Progenitor cell of endocrine pancreas (in vitro differentiated cells): ENCODE results near the gene NFIC. TPM values are rescaled to one million over a fixed set of nuclear protein-coding genes. Genes with fewer than 3 reads are reported as not detected.

Experiments used
- DNase-seq: peaks from one replicate; pipeline ENCODE4 v3.0.0; 2021; ENCODE audit warnings: low spot score; ENCODE audit not compliant: unreplicated experiment
- H3K27ac Mint-ChIP-seq: 2 replicates; pipeline ENCODE4 v1.8.0; 2021; ENCODE audit warnings: mild to moderate bottlenecking, moderate library complexity, mixed read lengths
- H3K27me3 Mint-ChIP-seq: 2 replicates; pipeline ENCODE4 v1.8.0; 2021; ENCODE audit warnings: mixed read lengths
- H3K36me3 Mint-ChIP-seq: 2 replicates; pipeline ENCODE4 v1.8.0; 2022; ENCODE audit warnings: mixed read lengths; ENCODE audit not compliant: insufficient read depth
- H3K4me1 Mint-ChIP-seq: 2 replicates; pipeline ENCODE4 v1.8.0; 2021; ENCODE audit warnings: low read depth, mixed read lengths
- H3K4me3 Mint-ChIP-seq: 2 replicates; pipeline ENCODE4 v1.8.0; 2021; ENCODE audit warnings: low read depth, mild to moderate bottlenecking, moderate library complexity, mixed read lengths
- H3K9me3 Mint-ChIP-seq: 2 replicates; pipeline ENCODE4 v1.8.0; 2021; ENCODE audit warnings: low read depth, mixed read lengths
- long read RNA-seq: library from polyadenylated mRNA; unstranded; transcript quantifications from one replicate; pipeline ENCODE4 v2.0.0, GENCODE V29; 2020
- total RNA-seq: library from RNA; stranded (reverse); gene quantifications from 2 replicates; pipeline ENCODE4 v1.2.1, GENCODE V29; 2021
- TF ChIP-seq, protein P1 (sequence below): fragments of 200-600 bp; sonication (generic); IDR thresholded peaks from one replicate; pipeline ENCODE4 v1.5.0; 2021; ENCODE audit warnings: antibody characterized with exemption, mild to moderate bottlenecking; ENCODE audit not compliant: unreplicated experiment

Gene NFIC
- 4.5 and 6.8 TPM in 2 replicates for total RNA-seq
- long read RNA-seq = 0 reads

DNA sequence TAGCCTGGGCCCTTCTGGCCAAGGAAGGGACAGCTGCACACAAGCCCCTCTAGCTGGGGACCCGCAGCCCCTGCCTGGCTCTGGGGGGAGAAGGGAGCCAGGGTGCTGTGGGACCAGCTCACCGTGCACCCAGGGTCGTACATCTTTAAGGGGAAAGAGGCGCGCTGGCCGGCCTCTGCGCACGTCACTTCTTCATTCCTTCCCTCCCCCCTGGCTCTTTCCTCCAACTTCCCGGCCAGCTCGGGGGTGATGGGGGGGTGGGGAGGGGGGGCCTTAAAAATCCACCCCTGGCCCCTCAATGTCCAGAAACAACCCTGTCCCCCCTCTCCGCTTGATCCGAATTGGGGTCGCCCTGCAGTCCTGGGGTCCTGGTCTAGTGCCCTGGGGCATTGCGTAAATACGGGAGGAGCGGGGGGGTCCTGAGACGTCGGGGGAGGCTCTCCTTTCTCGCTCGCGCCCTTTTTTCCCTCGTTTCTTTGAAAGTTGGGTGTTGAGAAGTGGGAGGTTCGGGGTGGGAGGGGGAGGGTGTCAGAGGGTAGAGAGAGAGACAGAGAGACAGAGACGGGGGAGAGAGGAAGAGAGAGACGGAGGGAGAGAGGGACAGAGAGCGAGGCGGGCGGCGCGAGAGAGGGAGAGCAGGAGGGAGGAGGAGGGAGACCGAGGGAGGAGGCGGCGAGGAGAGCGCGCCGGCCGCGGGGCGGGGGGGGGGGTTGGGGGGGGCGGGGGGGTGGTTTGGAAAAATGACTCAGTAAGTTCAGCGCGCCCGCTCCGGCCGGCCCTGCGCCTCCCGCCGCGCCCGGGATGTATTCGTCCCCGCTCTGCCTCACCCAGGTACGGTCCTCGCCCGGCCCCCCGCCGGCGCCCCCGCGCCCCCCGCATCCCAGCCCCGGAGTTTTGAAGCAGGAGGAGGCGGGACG is at the start of gene NFIC:
Gene NFIC, plus strand, starts transcription at position 748 of the 917 bp plus-strand sequence. Its CDS starts 54 bp downstream, at position 802.
- Mint-ChIP-seq H3K4me1 (peaks cover 4% of the 10 kb centered on the region), H3K27me3 (peaks cover 82% of the 10 kb centered on the region), H3K4me3 (peak within 1 kb of the TSS; percentile 19), H3K27ac (no peak within 1 kb of the TSS), H3K9me3 (no peaks in the 10 kb centered on the region), H3K36me3 (no peaks in the 10 kb centered on the region)
- DNase-seq = no peak
- TF ChIP-seq, protein P1, sequence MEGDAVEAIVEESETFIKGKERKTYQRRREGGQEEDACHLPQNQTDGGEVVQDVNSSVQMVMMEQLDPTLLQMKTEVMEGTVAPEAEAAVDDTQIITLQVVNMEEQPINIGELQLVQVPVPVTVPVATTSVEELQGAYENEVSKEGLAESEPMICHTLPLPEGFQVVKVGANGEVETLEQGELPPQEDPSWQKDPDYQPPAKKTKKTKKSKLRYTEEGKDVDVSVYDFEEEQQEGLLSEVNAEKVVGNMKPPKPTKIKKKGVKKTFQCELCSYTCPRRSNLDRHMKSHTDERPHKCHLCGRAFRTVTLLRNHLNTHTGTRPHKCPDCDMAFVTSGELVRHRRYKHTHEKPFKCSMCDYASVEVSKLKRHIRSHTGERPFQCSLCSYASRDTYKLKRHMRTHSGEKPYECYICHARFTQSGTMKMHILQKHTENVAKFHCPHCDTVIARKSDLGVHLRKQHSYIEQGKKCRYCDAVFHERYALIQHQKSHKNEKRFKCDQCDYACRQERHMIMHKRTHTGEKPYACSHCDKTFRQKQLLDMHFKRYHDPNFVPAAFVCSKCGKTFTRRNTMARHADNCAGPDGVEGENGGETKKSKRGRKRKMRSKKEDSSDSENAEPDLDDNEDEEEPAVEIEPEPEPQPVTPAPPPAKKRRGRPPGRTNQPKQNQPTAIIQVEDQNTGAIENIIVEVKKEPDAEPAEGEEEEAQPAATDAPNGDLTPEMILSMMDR = no peak

DNA sequence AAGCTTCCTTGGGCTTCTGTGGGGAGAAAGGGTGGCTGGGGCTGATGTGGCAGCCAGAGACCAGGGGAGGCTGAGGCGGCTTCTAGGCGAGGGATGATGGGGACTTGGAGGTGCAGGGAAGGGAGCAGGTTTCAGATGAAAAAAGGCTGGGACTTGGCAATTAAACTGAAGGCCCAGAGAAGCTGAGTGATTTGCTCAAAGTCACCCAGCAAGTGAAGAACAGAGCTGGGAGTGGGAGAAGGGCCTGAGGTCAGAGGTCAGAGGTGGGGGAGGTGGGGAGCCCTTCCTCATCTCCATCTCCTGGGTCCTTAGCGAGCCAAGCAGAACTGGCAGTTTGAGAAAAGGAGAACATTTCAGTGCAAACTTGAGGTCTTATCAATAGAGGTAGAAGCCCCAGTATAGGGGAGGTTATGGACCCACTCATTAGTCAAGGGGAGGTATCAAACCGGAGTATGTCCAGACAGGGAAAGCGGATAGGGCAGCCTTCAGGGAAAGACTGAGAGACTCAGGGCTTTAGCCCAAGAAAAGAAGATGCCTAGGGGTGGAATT is 49.6 kb upstream of the NFIC start:
- TF ChIP-seq, protein P1 = no peak
- H3K36me3 Mint-ChIP-seq = no peaks in the 10 kb centered on the region
- no peak overlapping the region for H3K27ac Mint-ChIP-seq
- no peak overlapping the region for H3K4me3 Mint-ChIP-seq
- H3K9me3 Mint-ChIP-seq = no peaks in the 10 kb centered on the region
- H3K27me3 Mint-ChIP-seq = peaks cover 36% of the 10 kb centered on the region
- no peaks in the 10 kb centered on the region for H3K4me1 Mint-ChIP-seq
- DNase-seq = no peak

DNA sequence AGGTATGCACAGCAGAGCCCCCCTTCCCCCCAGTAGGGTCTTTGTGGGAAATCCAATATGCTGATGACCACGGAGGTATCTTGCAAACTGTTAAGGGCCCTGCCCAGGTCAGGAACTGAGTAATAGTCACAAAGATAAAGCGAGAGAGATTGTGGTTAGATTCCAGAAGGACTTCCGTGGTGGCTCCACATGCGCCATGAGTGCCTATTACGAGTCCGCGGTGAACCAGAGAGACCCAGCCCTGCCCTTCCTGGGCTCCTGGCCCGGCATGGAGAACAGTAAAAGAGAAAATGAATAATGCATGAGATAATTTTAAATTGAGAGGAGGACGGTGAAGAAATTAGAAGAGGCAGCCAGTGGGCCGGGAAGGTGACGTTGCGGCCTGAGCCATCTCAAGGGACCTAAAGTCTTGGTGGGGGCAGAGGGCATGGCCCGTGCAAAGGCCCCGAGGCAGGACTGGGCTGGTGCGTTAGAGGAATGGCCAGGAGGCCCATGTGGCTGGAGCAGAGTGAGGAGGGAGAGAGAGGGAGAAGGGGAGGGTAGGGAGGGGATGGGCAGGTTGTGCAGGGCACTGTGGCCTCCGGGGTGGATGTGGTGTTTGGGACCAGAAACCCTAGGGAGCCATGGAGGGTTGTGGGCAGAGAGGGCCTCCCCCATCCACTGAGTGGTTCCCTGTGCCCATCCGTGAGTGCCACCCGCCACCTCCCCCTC is 46.6 kb upstream of the NFIC start:
- H3K27ac Mint-ChIP-seq = no peak overlapping the region
- no peaks in the 10 kb centered on the region for H3K9me3 Mint-ChIP-seq
- H3K27me3 Mint-ChIP-seq = peaks cover 39% of the 10 kb centered on the region
- no peaks in the 10 kb centered on the region for H3K36me3 Mint-ChIP-seq
- no peaks in the 10 kb centered on the region for H3K4me1 Mint-ChIP-seq
- H3K4me3 Mint-ChIP-seq = no peak overlapping the region
- DNase-seq = no peak
- TF ChIP-seq, protein P1 = no peak

DNA sequence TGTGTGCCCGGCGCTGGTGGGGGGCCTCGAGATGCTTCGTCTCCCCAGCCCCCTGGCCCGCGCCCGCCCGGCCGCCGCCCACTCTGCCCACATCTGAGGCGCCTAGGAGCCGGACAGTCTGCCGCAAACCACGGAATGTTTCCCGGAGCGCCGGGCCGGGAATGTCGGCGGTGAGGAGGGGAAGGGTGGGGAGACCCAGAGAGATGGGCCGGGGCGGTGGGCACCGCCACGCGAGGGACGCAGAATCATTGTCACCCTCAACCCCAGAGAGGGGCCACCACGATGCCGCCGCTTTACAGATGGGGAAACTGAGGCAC is 46.1 kb upstream of the NFIC start:
- Mint-ChIP-seq H3K4me3 (no peak overlapping the region), H3K27me3 (peaks cover 39% of the 10 kb centered on the region), H3K4me1 (no peaks in the 10 kb centered on the region), H3K36me3 (no peaks in the 10 kb centered on the region), H3K9me3 (no peaks in the 10 kb centered on the region), H3K27ac (no peak overlapping the region)
- TF ChIP-seq, protein P1 = no peak
- DNase-seq = no peak

DNA sequence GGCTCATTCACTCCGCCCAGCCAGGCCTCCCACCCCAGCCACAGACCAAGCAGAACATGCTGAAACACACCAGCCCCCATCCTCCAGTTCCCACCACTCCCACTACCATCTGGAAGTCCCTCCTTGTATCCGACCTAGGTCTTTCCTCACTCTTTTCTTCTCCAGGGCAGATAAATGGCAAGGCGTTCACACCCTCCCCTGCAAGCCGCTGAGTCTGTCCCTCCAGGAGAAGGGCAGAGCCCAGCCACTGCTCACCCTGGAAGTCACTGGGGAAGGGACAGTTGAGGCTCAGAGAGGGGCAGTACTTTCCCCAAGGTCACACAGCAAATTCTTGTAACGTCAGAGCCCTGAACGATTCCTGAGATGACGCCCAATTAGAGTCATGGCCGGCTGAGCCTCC is 45.5 kb upstream of the NFIC start:
- Mint-ChIP-seq H3K4me1 (no peaks in the 10 kb centered on the region), H3K36me3 (no peaks in the 10 kb centered on the region), H3K4me3 (no peak overlapping the region), H3K27me3 (peaks cover 39% of the 10 kb centered on the region), H3K9me3 (no peaks in the 10 kb centered on the region), H3K27ac (no peak overlapping the region)
- TF ChIP-seq, protein P1 = no peak
- DNase-seq = no peak
